Mammary epithelial cell (primary cell): ENCODE data around the gene OLFML2B.

Experiments used
- EZH2 ChIP-seq: IDR thresholded peaks from 2 replicates; pipeline ENCODE4 v1.6.1; 2012; ENCODE audit warnings: low read length, inconsistent platforms, borderline replicate concordance
- TF ChIP-seq, protein P1 (sequence below), 2 donors: IDR thresholded peaks in 1 of 2; conservative IDR thresholded peaks in 1 of 2; 2 replicates each; pipeline ENCODE4 v1.5.1; 2011 to 2012; ENCODE audit warnings: inconsistent platforms in 2 of 2, low read length in 2 of 2, mild to moderate bottlenecking in 2 of 2, control low read depth in 1 of 2, low read depth in 1 of 2; ENCODE audit not compliant: insufficient read depth in 1 of 2; ENCODE audit errors: extremely low read depth in 1 of 2

DNA sequence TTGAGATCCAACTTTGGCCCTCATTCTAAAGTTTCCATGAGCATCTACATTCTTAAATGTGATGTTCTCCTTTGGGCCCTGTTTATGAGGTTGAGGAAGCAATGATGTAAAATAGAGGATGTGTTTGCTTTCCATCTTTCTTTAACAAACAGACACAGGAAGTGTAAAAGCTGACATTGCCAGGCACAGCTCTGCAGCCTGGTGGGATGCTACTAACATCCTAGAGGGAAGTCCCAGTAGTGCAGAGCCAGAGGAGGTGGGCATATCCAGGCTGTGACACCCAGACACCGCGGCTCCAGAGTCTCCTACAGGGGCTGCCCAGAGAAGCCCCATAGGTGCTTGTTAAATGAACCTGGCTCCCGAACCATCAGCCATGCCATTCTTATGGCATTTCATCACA lies 16.2 kb downstream of the OLFML2B start:
- TF ChIP-seq, protein P1, sequence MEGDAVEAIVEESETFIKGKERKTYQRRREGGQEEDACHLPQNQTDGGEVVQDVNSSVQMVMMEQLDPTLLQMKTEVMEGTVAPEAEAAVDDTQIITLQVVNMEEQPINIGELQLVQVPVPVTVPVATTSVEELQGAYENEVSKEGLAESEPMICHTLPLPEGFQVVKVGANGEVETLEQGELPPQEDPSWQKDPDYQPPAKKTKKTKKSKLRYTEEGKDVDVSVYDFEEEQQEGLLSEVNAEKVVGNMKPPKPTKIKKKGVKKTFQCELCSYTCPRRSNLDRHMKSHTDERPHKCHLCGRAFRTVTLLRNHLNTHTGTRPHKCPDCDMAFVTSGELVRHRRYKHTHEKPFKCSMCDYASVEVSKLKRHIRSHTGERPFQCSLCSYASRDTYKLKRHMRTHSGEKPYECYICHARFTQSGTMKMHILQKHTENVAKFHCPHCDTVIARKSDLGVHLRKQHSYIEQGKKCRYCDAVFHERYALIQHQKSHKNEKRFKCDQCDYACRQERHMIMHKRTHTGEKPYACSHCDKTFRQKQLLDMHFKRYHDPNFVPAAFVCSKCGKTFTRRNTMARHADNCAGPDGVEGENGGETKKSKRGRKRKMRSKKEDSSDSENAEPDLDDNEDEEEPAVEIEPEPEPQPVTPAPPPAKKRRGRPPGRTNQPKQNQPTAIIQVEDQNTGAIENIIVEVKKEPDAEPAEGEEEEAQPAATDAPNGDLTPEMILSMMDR (conservative IDR thresholded peaks at IDR 0.05 in 1 of 2, IDR thresholded peaks at IDR 0.05 in 1 of 2; ENCODE audit: extremely low read depth in 1 of 2, insufficient read depth in 1 of 2, low read depth in 1 of 2, low read length in 2 of 2) = no peak
- TF ChIP-seq EZH2 = no peak
